Activated B cell treated with CpG ODN at 0.5 μM for 24 hours (primary cell): Measurements from ENCODE around the gene SH2D3A. TPM values are rescaled to one million over a fixed set of nuclear protein-coding genes. Genes with fewer than 3 reads are reported as not detected.

Experiments used
- ATAC-seq: fragments of 200-7000 bp; cut with Tn5 transposase; one replicate; pipeline ENCODE4 v1.10.0; 2021; ENCODE audit warnings: low read depth, mild to moderate bottlenecking, moderate library complexity
- CTCF ChIA-PET: fragments of 350-600 bp; sonication (Branson Sonifier 250); formaldehyde crosslinking; loops from one replicate; lab custom pipeline; 2021; ENCODE audit warnings: antibody characterized with exemption; lab: Charles Lee
- POLR2A ChIA-PET: fragments of 350-600 bp; sonication (Branson Sonifier 250); formaldehyde crosslinking; loops from one replicate; lab custom pipeline; 2021; ENCODE audit warnings: antibody characterized with exemption; lab: Charles Lee
- DNase-seq: peaks from one replicate; pipeline ENCODE4 v3.0.0; 2022
- H3K27ac Mint-ChIP-seq: one replicate; pipeline ENCODE4 v1.8.0; 2020; ENCODE audit warnings: mixed read lengths
- H3K27me3 Mint-ChIP-seq: one replicate; pipeline ENCODE4 v1.8.0; 2021; ENCODE audit warnings: mixed read lengths
- H3K36me3 Mint-ChIP-seq: one replicate; pipeline ENCODE4 v1.8.0; 2021; ENCODE audit warnings: low read depth, mixed read lengths
- H3K4me1 Mint-ChIP-seq: one replicate; pipeline ENCODE4 v1.8.0; 2021; ENCODE audit warnings: mixed read lengths
- H3K4me3 Mint-ChIP-seq: one replicate; pipeline ENCODE4 v1.8.0; 2020; ENCODE audit warnings: mild to moderate bottlenecking, mixed read lengths
- H3K9me3 Mint-ChIP-seq: one replicate; pipeline ENCODE4 v1.8.0; 2020; ENCODE audit warnings: mixed read lengths
- intact Hi-C: fragments of 100-400 bp; cut with micrococcal nuclease; formaldehyde crosslinking; loops from one replicate; pipeline ENCODE4 v1.15.1; 2024
- total RNA-seq: library from RNA; stranded (reverse); gene quantifications from 2 replicates; pipeline ENCODE4 v1.2.3, GENCODE V29; 2022
- TF ChIP-seq, protein P1 (sequence below): fragments of 200-600 bp; IDR thresholded peaks from one replicate; pipeline ENCODE4 v1.8.0; 2022; ENCODE audit warnings: antibody characterized with exemption, mild to moderate bottlenecking

SH2D3A gene
- 18.7 and 22.6 TPM in 2 replicates for total RNA-seq

DNA sequence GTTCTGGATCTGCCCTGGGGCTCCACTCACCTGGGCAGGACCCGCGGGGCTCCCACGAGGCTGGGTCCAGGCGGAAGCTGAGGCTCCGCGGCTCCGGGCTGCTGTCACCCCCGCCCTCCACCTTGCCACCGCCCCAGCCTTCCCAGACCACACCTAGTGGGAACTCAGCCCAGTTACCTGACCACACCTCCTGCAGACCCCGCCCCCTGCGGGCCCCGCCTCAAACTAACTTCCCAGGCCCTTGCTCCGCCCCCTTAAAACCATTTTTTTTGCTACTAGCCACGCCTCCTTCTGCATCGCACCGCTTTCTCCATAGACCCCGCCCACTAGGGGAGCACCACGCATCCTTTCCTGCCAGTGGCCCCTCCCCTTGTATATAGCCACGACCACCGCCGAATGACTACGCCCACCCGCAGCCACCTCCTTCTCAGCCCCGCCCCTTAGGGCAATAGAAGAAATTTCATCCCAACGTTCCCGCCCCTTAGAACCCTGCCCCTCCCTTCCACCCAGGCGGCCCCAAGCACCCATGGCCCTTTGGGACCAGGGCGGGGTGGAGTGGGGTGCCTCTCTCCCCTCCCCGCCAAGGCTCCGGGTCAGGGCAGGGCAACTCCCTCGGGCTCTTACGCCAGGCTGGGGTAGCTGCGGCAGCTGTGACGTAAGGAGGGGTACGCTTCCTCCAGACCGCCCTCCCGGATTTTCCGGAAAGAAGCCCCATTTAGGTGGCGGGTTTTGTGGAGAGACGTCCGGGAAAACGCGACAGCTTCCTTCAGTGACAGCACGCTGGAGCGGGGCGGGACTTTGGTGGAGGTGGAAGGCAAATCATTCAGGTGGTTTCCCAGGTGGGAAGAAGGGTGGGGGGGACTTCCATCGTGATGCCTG, at the start of gene SH2D3A:
SH2D3A (minus strand) TSS at position 79 of the 879 bp plus-strand sequence. CDS start 3,687 bp downstream, outside the sequence.
- H3K9me3 Mint-ChIP-seq: no peaks in the 10 kb centered on the region
- H3K36me3 Mint-ChIP-seq: peaks cover 7% of the 10 kb centered on the region
- POLR2A ChIA-PET: interaction anchor here (1.2 to 10.1 kb wide), 4 partner anchors 26 to 95 kb away, joined by 5 to 333 read pairs (median 8); partner anchors contain the start of gene GPR108
- CTCF ChIA-PET: interaction anchor here (0.9 to 3.4 kb wide), 6 partner anchors 29 to 250 kb away, joined by 3 to 12 read pairs (median 6); partner anchors contain the start of gene TRIP10
- peaks cover 46% of the 10 kb centered on the region for H3K4me1 Mint-ChIP-seq
- TF ChIP-seq, protein P1, sequence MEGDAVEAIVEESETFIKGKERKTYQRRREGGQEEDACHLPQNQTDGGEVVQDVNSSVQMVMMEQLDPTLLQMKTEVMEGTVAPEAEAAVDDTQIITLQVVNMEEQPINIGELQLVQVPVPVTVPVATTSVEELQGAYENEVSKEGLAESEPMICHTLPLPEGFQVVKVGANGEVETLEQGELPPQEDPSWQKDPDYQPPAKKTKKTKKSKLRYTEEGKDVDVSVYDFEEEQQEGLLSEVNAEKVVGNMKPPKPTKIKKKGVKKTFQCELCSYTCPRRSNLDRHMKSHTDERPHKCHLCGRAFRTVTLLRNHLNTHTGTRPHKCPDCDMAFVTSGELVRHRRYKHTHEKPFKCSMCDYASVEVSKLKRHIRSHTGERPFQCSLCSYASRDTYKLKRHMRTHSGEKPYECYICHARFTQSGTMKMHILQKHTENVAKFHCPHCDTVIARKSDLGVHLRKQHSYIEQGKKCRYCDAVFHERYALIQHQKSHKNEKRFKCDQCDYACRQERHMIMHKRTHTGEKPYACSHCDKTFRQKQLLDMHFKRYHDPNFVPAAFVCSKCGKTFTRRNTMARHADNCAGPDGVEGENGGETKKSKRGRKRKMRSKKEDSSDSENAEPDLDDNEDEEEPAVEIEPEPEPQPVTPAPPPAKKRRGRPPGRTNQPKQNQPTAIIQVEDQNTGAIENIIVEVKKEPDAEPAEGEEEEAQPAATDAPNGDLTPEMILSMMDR: no peak
- H3K27me3 Mint-ChIP-seq: no peaks in the 10 kb centered on the region
- H3K27ac Mint-ChIP-seq: peak within 1 kb of the TSS; percentile 85
- ATAC-seq (peak; percentile 73), DNase-seq (peak; percentile 87)
- H3K4me3 Mint-ChIP-seq: peak within 1 kb of the TSS; percentile 88
- intact Hi-C loops: loop anchor here (1.0 to 5.0 kb wide), 5 partner anchors 14 to 249 kb away; partner anchors contain the start of gene GPR108

DNA sequence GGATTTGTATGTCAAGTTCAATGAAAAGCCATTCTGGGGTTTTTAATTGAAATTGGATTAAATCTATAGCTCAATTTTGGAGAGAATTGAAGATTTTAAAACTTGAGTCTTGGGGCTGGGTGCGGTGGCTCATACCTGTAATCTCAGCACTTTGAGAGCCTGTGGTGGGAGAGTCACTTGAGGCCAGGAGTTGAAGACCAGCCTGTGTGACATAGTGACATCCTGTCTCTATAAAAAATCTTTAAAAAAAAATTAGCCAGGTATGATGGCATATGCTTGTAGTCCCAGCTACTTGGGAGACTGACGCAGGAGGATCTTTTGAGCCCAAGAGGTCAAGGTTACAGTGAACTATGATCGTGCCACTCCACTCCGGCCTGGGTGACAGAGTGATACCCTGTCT, 46.4 kb upstream of the SH2D3A start:
- H3K9me3 Mint-ChIP-seq: peaks cover 3% of the 10 kb centered on the region
- DNase-seq (no peak), ATAC-seq (no peak)
- no peak overlapping the region for H3K4me3 Mint-ChIP-seq
- peak overlapping the region; percentile 26 for H3K27ac Mint-ChIP-seq
- peaks cover 64% of the 10 kb centered on the region for H3K4me1 Mint-ChIP-seq
- TF ChIP-seq, protein P1: no peak
- H3K27me3 Mint-ChIP-seq: no peaks in the 10 kb centered on the region
- ChIA-PET POLR2A (interaction anchor here (1.4 to 1.9 kb wide), 2 partner anchors 11 to 13 kb away, joined by 7 to 10 read pairs; no protein-coding TSS in a partner anchor), CTCF (no interaction called here)
- intact Hi-C loops: no loop called here
- peaks cover 43% of the 10 kb centered on the region for H3K36me3 Mint-ChIP-seq

DNA sequence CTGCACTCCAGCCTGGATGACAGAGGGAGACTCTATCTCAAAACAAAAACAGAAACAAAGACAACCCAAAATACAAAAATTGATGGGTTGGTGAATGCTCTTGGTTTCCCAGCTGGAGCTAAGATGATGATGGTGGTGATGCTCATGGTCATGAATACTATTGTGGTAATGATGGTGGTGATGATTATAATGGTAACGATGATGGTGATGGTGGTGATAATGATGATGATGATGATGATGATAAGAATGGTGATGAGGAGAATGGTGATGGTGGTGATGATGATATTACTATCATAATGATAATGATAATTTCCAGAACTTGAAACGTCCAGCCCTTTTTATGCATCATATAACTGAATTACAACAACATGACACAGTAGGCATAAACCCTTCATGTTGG, 45.4 kb upstream of the SH2D3A start:
- intact Hi-C loops: no loop called here
- H3K27ac Mint-ChIP-seq: no peak overlapping the region
- ChIA-PET POLR2A (interaction anchor here (0.5 to 1.9 kb wide), 3 partner anchors 10 to 1380 kb away, joined by 7 to 10 read pairs (median 8); no protein-coding TSS in a partner anchor), CTCF (interaction anchor here (0.7 kb wide), 1 partner anchor 9 kb away, joined by 3 read pairs; no protein-coding TSS in a partner anchor)
- TF ChIP-seq, protein P1: no peak
- H3K27me3 Mint-ChIP-seq: no peaks in the 10 kb centered on the region
- ATAC-seq (no peak), DNase-seq (no peak)
- peaks cover 3% of the 10 kb centered on the region for H3K9me3 Mint-ChIP-seq
- H3K36me3 Mint-ChIP-seq: peaks cover 38% of the 10 kb centered on the region
- peaks cover 60% of the 10 kb centered on the region for H3K4me1 Mint-ChIP-seq
- H3K4me3 Mint-ChIP-seq: no peak overlapping the region

DNA sequence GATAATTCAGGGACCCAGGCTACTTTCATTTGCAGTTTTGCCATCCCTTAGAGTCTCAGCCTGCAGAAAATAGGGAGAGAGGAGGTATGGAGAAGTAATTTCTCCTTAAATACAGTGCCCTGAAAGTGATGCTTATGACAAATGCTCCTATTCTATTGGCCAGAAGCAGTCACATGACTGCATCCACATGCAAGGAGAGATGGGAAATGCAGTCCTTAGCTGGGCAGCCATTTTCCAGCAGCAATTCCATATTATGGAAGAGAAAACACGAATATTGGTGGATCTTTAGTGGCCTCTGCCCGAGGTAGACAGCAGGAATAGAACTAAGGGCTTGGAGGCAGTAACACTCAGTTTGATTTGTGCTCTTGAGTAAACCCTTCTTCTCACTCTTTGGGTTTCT, 44.7 kb upstream of the SH2D3A start:
- ChIA-PET POLR2A (interaction anchor here (1.9 kb wide), 1 partner anchor 9 kb away, joined by 10 read pairs; no protein-coding TSS in a partner anchor), CTCF (interaction anchor here (1.3 kb wide), 1 partner anchor 9 kb away, joined by 3 read pairs; no protein-coding TSS in a partner anchor)
- Mint-ChIP-seq H3K27ac (peak overlapping the region; percentile 21), H3K36me3 (peaks cover 37% of the 10 kb centered on the region), H3K9me3 (peaks cover 3% of the 10 kb centered on the region), H3K27me3 (no peaks in the 10 kb centered on the region), H3K4me1 (peaks cover 58% of the 10 kb centered on the region), H3K4me3 (no peak overlapping the region)
- intact Hi-C loops: no loop called here
- TF ChIP-seq, protein P1: no peak
- ATAC-seq (peak; percentile 34), DNase-seq (no peak)
